Naive thymus-derived CD8-positive, alpha-beta T cell (primary cell): ENCODE measurements around the gene KLHDC8B. TPM values are rescaled to one million over a fixed set of nuclear protein-coding genes. Genes with fewer than 3 reads are reported as not detected.

Experiments used
- polyA plus RNA-seq, 3 donors: library from polyadenylated mRNA; unstranded; fragments of 300-500 nt; fragmentation: Illumina TruSeq; gene quantifications; one replicate each; pipeline ENCODE4 v1.2.3, GENCODE V29; 2021
- total RNA-seq, 8 experiments: library from RNA in 2 of 8; stranded (reverse) in 2 of 8; gene quantifications; one replicate each; pipeline ENCODE4 v1.2.3 and lab custom pipeline; 2021 to 2026

The KLHDC8B gene
- total and polyA plus RNA-seq, 5 experiments from 2014 or later = 3.6 to 7.1 (median 4.9) TPM

Other genes with a start within 250 kb of the KLHDC8B start
- 10 to 100 TPM; 57.0 to 62.5 TPM for gene P4HTM, start 181.4 kb upstream of the KLHDC8B start, total RNA-seq
- gene P4HTM, start 181.4 kb upstream of the KLHDC8B start, polyA plus RNA-seq = 10 to 100 TPM; 20.3 to 23.3 (median 22.9) TPM
- 100 to 1,000 TPM; 332 to 351 TPM for gene WDR6, start 164.2 kb upstream of the KLHDC8B start, total RNA-seq
- gene WDR6, start 164.2 kb upstream of the KLHDC8B start, polyA plus RNA-seq = 100 to 1,000 TPM in 2 of 3 donors, 10 to 100 TPM in 1; 96.3 to 126 (median 111) TPM
- gene DALRD3, start 153.0 kb upstream of the KLHDC8B start, total RNA-seq = 10 to 100 TPM; 23.9 to 24.2 TPM
- 10 to 100 TPM; 20.8 to 21.9 (median 21.8) TPM for gene DALRD3, start 153.0 kb upstream of the KLHDC8B start, polyA plus RNA-seq
- gene NDUFAF3, start 149.5 kb upstream of the KLHDC8B start, total RNA-seq = 10 to 100 TPM; 87.1 to 89.2 TPM
- gene NDUFAF3, start 149.5 kb upstream of the KLHDC8B start, polyA plus RNA-seq = 100 to 1,000 TPM; 140 to 226 (median 202) TPM
- 100 to 1,000 TPM; 121 to 129 TPM for gene IMPDH2, start 142.2 kb upstream of the KLHDC8B start, total RNA-seq
- gene IMPDH2, start 142.2 kb upstream of the KLHDC8B start, polyA plus RNA-seq = 100 to 1,000 TPM in 2 of 3 donors, 10 to 100 TPM in 1; 97.3 to 121 (median 118) TPM
- 100 to 1,000 TPM; 194 to 196 TPM for gene QRICH1, start 77.5 kb upstream of the KLHDC8B start, total RNA-seq
- gene QRICH1, start 77.5 kb upstream of the KLHDC8B start, polyA plus RNA-seq = 10 to 100 TPM; 13.6 to 23.6 (median 21.1) TPM
- gene QARS1, start 66.8 kb upstream of the KLHDC8B start, total RNA-seq = 100 to 1,000 TPM; 230 to 246 TPM
- gene QARS1, start 66.8 kb upstream of the KLHDC8B start, polyA plus RNA-seq = 100 to 1,000 TPM in 1 of 3 donors, 10 to 100 TPM in 2; 89.1 to 125 (median 94.8) TPM
- 100 to 1,000 TPM in 1 of 2 experiments, 10 to 100 TPM in 1; 99.9 to 108 TPM for gene USP19, start 50.8 kb upstream of the KLHDC8B start, total RNA-seq
- 10 to 100 TPM; 19.5 to 42.2 (median 29.2) TPM for gene USP19, start 50.8 kb upstream of the KLHDC8B start, polyA plus RNA-seq
- gene LAMB2, start 38.5 kb upstream of the KLHDC8B start, total RNA-seq = 1 to 10 TPM; 1.0 to 1.2 TPM
- not detected for gene LAMB2, start 38.5 kb upstream of the KLHDC8B start, polyA plus RNA-seq
- 10 to 100 TPM; 44.0 to 44.7 TPM for gene CCDC71, start 5.3 kb upstream of the KLHDC8B start, total RNA-seq
- 1 to 10 TPM; 1.6 to 2.0 (median 1.8) TPM for gene CCDC71, start 5.3 kb upstream of the KLHDC8B start, polyA plus RNA-seq
- gene C3orf62, start 105.6 kb downstream of the KLHDC8B start, total RNA-seq = 10 to 100 TPM; 11.6 to 12.1 TPM
- 1 to 10 TPM in 1 of 3 donors, under 1 TPM in 2; 0.73 to 1.4 (median 0.75) TPM for gene C3orf62, start 105.6 kb downstream of the KLHDC8B start, polyA plus RNA-seq
- gene USP4, start 168.5 kb downstream of the KLHDC8B start, total RNA-seq = 100 to 1,000 TPM; 108 to 118 TPM
- 10 to 100 TPM; 49.6 to 69.1 (median 50.6) TPM for gene USP4, start 168.5 kb downstream of the KLHDC8B start, polyA plus RNA-seq
- gene GPX1, start 186.8 kb downstream of the KLHDC8B start, total RNA-seq = 10 to 100 TPM; 73.6 to 83.7 TPM
- 100 to 1,000 TPM; 149 to 249 (median 224) TPM for gene GPX1, start 186.8 kb downstream of the KLHDC8B start, polyA plus RNA-seq
- 100 to 1,000 TPM; 235 to 254 TPM for gene RHOA, start 240.4 kb downstream of the KLHDC8B start, total RNA-seq
- gene RHOA, start 240.4 kb downstream of the KLHDC8B start, polyA plus RNA-seq = 100 to 1,000 TPM; 478 to 683 (median 552) TPM
- 10 to 100 TPM; 34.0 to 34.1 TPM for gene TCTA, start 240.8 kb downstream of the KLHDC8B start, total RNA-seq
- 10 to 100 TPM; 37.6 to 48.8 (median 45.5) TPM for gene TCTA, start 240.8 kb downstream of the KLHDC8B start, polyA plus RNA-seq